ENCODE data around the gene CDY2B.
"Not testable (repeated sequence)": the region's sequence is repeated elsewhere in the genome, so short reads cannot be mapped to it uniquely, and the experiment has no call there.

Gene CDY2B

GRCh38 chrY:17880120-17880519, at the start of gene CDY2B:
Gene CDY2B, minus strand, starts transcription at chrY:17880220. Its CDS starts 328 bp downstream, at chrY:17879892.
- DNase-seq (ENCODE audit: low spot score), result not testable (repeated sequence)

GRCh38 chrY:17908009-17908408, 28.0 kb upstream of the CDY2B start:
- DNase-seq (ENCODE audit: low spot score), result not testable (repeated sequence)

- not testable (repeated sequence) for DNase-seq (ENCODE audit: low spot score)
These were observed 27.3 kb upstream of the CDY2B start for GRCh38 chrY:17907351-17907750.

GRCh38 chrY:17881697-17882096, 1.7 kb upstream of the CDY2B start:
- DNase-seq (ENCODE audit: low spot score), result not testable (repeated sequence)

- DNase-seq (ENCODE audit: low spot score), result not testable (repeated sequence)
These were observed 3.3 kb downstream of the CDY2B start for GRCh38 chrY:17876767-17877166.

GRCh38 chrY:17875401-17875800, 4.6 kb downstream of the CDY2B start:
- DNase-seq (ENCODE audit: low spot score), result not testable (repeated sequence)

GRCh38 chrY:17871194-17871903, 8.7 kb downstream of the CDY2B start:
- DNase-seq (ENCODE audit: low spot score), result not testable (repeated sequence)

- not testable (repeated sequence) for DNase-seq (ENCODE audit: low spot score)
These were observed 9.3 kb downstream of the CDY2B start for GRCh38 chrY:17870737-17871136.

GRCh38 chrY:17867850-17868249, 12.2 kb downstream of the CDY2B start:
- DNase-seq (ENCODE audit: low spot score), result not testable (repeated sequence)

- not testable (repeated sequence) for DNase-seq (ENCODE audit: low spot score)
These were observed 19.4 kb downstream of the CDY2B start for GRCh38 chrY:17860634-17861033.

GRCh38 chrY:17856963-17857848, 22.8 kb downstream of the CDY2B start:
- DNase-seq (ENCODE audit: low spot score), result not testable (repeated sequence)

- not testable (repeated sequence) for DNase-seq (ENCODE audit: low spot score)
These were observed 23.5 kb downstream of the CDY2B start for GRCh38 chrY:17856508-17856907.

GRCh38 chrY:17849131-17849530, 30.9 kb downstream of the CDY2B start:
- DNase-seq (ENCODE audit: low spot score), result not testable (repeated sequence)

- DNase-seq (ENCODE audit: low spot score), result not testable (repeated sequence)
These were observed 47.9 kb downstream of the CDY2B start for GRCh38 chrY:17832149-17832548.
